NCI-H1092 treated with DMSO at 0.1 percent for 48 hours (cell line): Measurements from ENCODE around the gene OLFM1.
"Not testable (repeated sequence)": the region's sequence is repeated elsewhere in the genome, so short reads cannot be mapped to it uniquely, and the experiment has no call there.

Experiments
- DNase-seq: peaks from one replicate; lab custom pipeline; 2025; lab: John Stamatoyannopoulos, UW

Gene OLFM1

GRCh38 chr9:135154050-135154615, 66.7 kb downstream of the OLFM1 start:
- DNase-seq: no peak

GRCh38 chr9:135155396-135155795, 67.9 kb downstream of the OLFM1 start:
- no peak for DNase-seq

GRCh38 chr9:135156525-135157510, 69.3 kb downstream of the OLFM1 start:
- no peak for DNase-seq

- no peak for DNase-seq
Measured at GRCh38 chr9:135157856-135158563, 70.5 kb downstream of the OLFM1 start.

GRCh38 chr9:135158564-135158937, 71.1 kb downstream of the OLFM1 start:
- DNase-seq: no peak

- DNase-seq: no peak
Measured at GRCh38 chr9:135159801-135160200, 72.3 kb downstream of the OLFM1 start.

GRCh38 chr9:135160862-135161261, 73.4 kb downstream of the OLFM1 start:
- no peak for DNase-seq

GRCh38 chr9:135162599-135162998, 75.1 kb downstream of the OLFM1 start:
- DNase-seq: not testable (repeated sequence)

- no peak for DNase-seq
Measured at GRCh38 chr9:135163023-135163780, 75.7 kb downstream of the OLFM1 start.

- DNase-seq: no peak
Measured at GRCh38 chr9:135164036-135164435, 76.6 kb downstream of the OLFM1 start.

- no peak for DNase-seq
Measured at GRCh38 chr9:135165003-135165711, 77.7 kb downstream of the OLFM1 start.

- DNase-seq: no peak
Measured at GRCh38 chr9:135165756-135166519, 78.5 kb downstream of the OLFM1 start.

- no peak for DNase-seq
Measured at GRCh38 chr9:135166565-135166964, 79.1 kb downstream of the OLFM1 start.

GRCh38 chr9:135167356-135167755, 79.9 kb downstream of the OLFM1 start:
- DNase-seq: no peak

- DNase-seq: no peak
Measured at GRCh38 chr9:135167849-135168655, 80.6 kb downstream of the OLFM1 start.

- no peak for DNase-seq
Measured at GRCh38 chr9:135169709-135170226, 82.3 kb downstream of the OLFM1 start.

GRCh38 chr9:135170535-135170934, 83.1 kb downstream of the OLFM1 start:
- DNase-seq: no peak
